DND-41 (cell line): ENCODE data around the gene GPR160.

Experiments used
- EZH2 ChIP-seq: IDR thresholded peaks from 3 replicates; pipeline ENCODE4 v1.6.1; 2012; ENCODE audit warnings: borderline replicate concordance, low read depth, mild to moderate bottlenecking, moderate library complexity, low read length, inconsistent platforms; ENCODE audit not compliant: severe bottlenecking
- TF ChIP-seq, protein P1 (sequence below): IDR thresholded peaks from 2 replicates; pipeline ENCODE4 v1.5.1; 2012; ENCODE audit warnings: borderline replicate concordance, low read length, moderate library complexity, mild to moderate bottlenecking; ENCODE audit not compliant: poor library complexity, severe bottlenecking; ENCODE audit errors: extremely low read depth

- TF ChIP-seq, protein P1, sequence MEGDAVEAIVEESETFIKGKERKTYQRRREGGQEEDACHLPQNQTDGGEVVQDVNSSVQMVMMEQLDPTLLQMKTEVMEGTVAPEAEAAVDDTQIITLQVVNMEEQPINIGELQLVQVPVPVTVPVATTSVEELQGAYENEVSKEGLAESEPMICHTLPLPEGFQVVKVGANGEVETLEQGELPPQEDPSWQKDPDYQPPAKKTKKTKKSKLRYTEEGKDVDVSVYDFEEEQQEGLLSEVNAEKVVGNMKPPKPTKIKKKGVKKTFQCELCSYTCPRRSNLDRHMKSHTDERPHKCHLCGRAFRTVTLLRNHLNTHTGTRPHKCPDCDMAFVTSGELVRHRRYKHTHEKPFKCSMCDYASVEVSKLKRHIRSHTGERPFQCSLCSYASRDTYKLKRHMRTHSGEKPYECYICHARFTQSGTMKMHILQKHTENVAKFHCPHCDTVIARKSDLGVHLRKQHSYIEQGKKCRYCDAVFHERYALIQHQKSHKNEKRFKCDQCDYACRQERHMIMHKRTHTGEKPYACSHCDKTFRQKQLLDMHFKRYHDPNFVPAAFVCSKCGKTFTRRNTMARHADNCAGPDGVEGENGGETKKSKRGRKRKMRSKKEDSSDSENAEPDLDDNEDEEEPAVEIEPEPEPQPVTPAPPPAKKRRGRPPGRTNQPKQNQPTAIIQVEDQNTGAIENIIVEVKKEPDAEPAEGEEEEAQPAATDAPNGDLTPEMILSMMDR = no peak
- TF ChIP-seq EZH2 = no peak
Observed at GRCh38 chr3:170052398-170052797, 14.6 kb downstream of the GPR160 start.
